Muscle of arm (tissue), 14 donors: ENCODE data around the gene PET100. TPM values are rescaled to one million over a fixed set of nuclear protein-coding genes. Genes with fewer than 3 reads are reported as not detected.

Source experiments
- DNase-seq: peaks from one replicate; pipeline ENCODE4 v3.0.0-alpha.2; 2013
- long read RNA-seq, 11 donors: transcript quantifications; one replicate each; lab custom pipeline, GENCODE V29; 2026
- polyA plus RNA-seq, 12 donors: library from polyadenylated mRNA; unstranded; fragments of 120-200 nt; gene quantifications; one replicate each; pipeline ENCODE4 v1.2.1, GENCODE V29; 2013; ENCODE audit not compliant: insufficient read length in 12 of 12

The PET100 gene
- 10 to 100 TPM in 11 of 12 donors, not detected in 1; 46.7 to 76.9 (median 63.3) TPM for polyA plus RNA-seq
- long read RNA-seq, donor 1, transcript PET100-202 (4 exons, 719 nt), result major isoform, 46 of 78 reads
- long read RNA-seq, donor 1, partial matches to known transcripts, result 0 of 78 reads
- long read RNA-seq, donor 1, other reads (novel, unspliced or antisense), result 22 of 78 reads
- long read RNA-seq, donor 2, transcript PET100-202 (4 exons, 719 nt), result major isoform, 51 of 72 reads
- long read RNA-seq, donor 2, partial matches to known transcripts, result 0 of 72 reads
- long read RNA-seq, donor 2, other reads (novel, unspliced or antisense), result 19 of 72 reads
- long read RNA-seq, donor 3, transcript PET100-202 (4 exons, 719 nt), result major isoform, 9 of 23 reads
- long read RNA-seq, donor 3, partial matches to known transcripts, result 0 of 23 reads
- long read RNA-seq, donor 3, other reads (novel, unspliced or antisense), result 8 of 23 reads
- long read RNA-seq, donor 4, transcript PET100-202 (4 exons, 719 nt), result major isoform, 13 of 17 reads
- long read RNA-seq, donor 4, partial matches to known transcripts, result 0 of 17 reads
- long read RNA-seq, donor 4, other reads (novel, unspliced or antisense), result 0 of 17 reads
- long read RNA-seq, donor 5, transcript PET100-202 (4 exons, 719 nt), result major isoform, 33 of 47 reads
- long read RNA-seq, donor 5, partial matches to known transcripts, result 0 of 47 reads
- long read RNA-seq, donor 5, other reads (novel, unspliced or antisense), result 12 of 47 reads
- long read RNA-seq, donor 6, transcript PET100-202 (4 exons, 719 nt), result major isoform, 9 of 21 reads
- long read RNA-seq, donor 6, partial matches to known transcripts, result 0 of 21 reads
- long read RNA-seq, donor 6, other reads (novel, unspliced or antisense), result 9 of 21 reads
- long read RNA-seq, donor 7, transcript PET100-202 (4 exons, 719 nt), result major isoform, 22 of 31 reads
- long read RNA-seq, donor 7, partial matches to known transcripts, result 0 of 31 reads
- long read RNA-seq, donor 7, other reads (novel, unspliced or antisense), result 5 of 31 reads
- long read RNA-seq, donor 8, transcript PET100-202 (4 exons, 719 nt), result major isoform, 27 of 47 reads
- long read RNA-seq, donor 8, partial matches to known transcripts, result 0 of 47 reads
- long read RNA-seq, donor 8, other reads (novel, unspliced or antisense), result 15 of 47 reads
- long read RNA-seq, donor 9, transcript PET100-202 (4 exons, 719 nt), result major isoform, 21 of 26 reads
- long read RNA-seq, donor 9, partial matches to known transcripts, result 0 of 26 reads
- long read RNA-seq, donor 9, other reads (novel, unspliced or antisense), result 5 of 26 reads
- long read RNA-seq, donor 10, transcript PET100-202 (4 exons, 719 nt), result major isoform, 16 of 30 reads
- long read RNA-seq, donor 10, partial matches to known transcripts, result 0 of 30 reads
- long read RNA-seq, donor 10, other reads (novel, unspliced or antisense), result 12 of 30 reads
- long read RNA-seq, donor 11, transcript PET100-202 (4 exons, 719 nt), result major isoform, 36 of 54 reads
- long read RNA-seq, donor 11, partial matches to known transcripts, result 0 of 54 reads
- long read RNA-seq, donor 11, other reads (novel, unspliced or antisense), result 14 of 54 reads

- DNase-seq, result peak; percentile 99
These were observed at the start of gene PET100, which contains the start of gene XAB2 for GRCh38 chr19:7629347-7630054. Gene PET100 (plus strand): TSS chr19:7629793. CDS start chr19:7629834, 41 bp downstream. Gene XAB2 (minus strand): TSS chr19:7629545. CDS start chr19:7629527, 18 bp downstream.

GRCh38 chr19:7582446-7582845 is 47.1 kb upstream of the PET100 start:
- DNase-seq, result no peak

- no peak for DNase-seq
These were observed 39.8 kb upstream of the PET100 start for GRCh38 chr19:7589822-7590221.

GRCh38 chr19:7590256-7590655 is 39.3 kb upstream of the PET100 start:
- DNase-seq, result no peak

- no peak for DNase-seq
These were observed 34.0 kb upstream of the PET100 start, which contains the start of gene CAMSAP3 for GRCh38 chr19:7595466-7596133. Gene CAMSAP3 (plus strand): TSS chr19:7595863. CDS start chr19:7596003, 140 bp downstream.

GRCh38 chr19:7596211-7596937 is 33.2 kb upstream of the PET100 start:
- no peak for DNase-seq

- no peak for DNase-seq
These were observed 31.9 kb upstream of the PET100 start for GRCh38 chr19:7597689-7598088.

- no peak for DNase-seq
These were observed 31.4 kb upstream of the PET100 start for GRCh38 chr19:7598180-7598579.

- no peak for DNase-seq
These were observed 28.9 kb upstream of the PET100 start for GRCh38 chr19:7600721-7601120.

GRCh38 chr19:7602240-7602934 is 27.2 kb upstream of the PET100 start:
- no peak for DNase-seq

GRCh38 chr19:7602935-7603497 is 26.6 kb upstream of the PET100 start:
- no peak for DNase-seq

GRCh38 chr19:7603919-7604318 is 25.7 kb upstream of the PET100 start:
- no peak for DNase-seq

GRCh38 chr19:7605490-7606222 is 23.9 kb upstream of the PET100 start:
- DNase-seq, result no peak

- DNase-seq, result no peak
These were observed 23.3 kb upstream of the PET100 start for GRCh38 chr19:7606289-7606688.

GRCh38 chr19:7607212-7607873 is 22.2 kb upstream of the PET100 start:
- DNase-seq, result no peak

- no peak for DNase-seq
These were observed 21.6 kb upstream of the PET100 start for GRCh38 chr19:7607874-7608560.
